GM13977 (cell line): Measurements from ENCODE around the gene HES3.

Experiments
- DNase-seq: peaks from one replicate; pipeline ENCODE4 v3.0.0; 2012; ENCODE audit warnings: low spot score
- in situ Hi-C: fragments of 300-500 bp; cut with MboI; formaldehyde crosslinking; loops from one replicate; pipeline ENCODE4 v1.12.0; 2022; ENCODE audit warnings: low sequenced_read_pairs, low pct_unique_long_range_greater_than_20kb, mixed read lengths, inconsistent platforms; ENCODE audit not compliant: unreplicated experiment
- TF ChIP-seq, protein P1 (sequence below): IDR thresholded peaks from 2 replicates; pipeline ENCODE4 v1.5.1; 2012; ENCODE audit warnings: mild to moderate bottlenecking, control low read depth; ENCODE audit not compliant: insufficient read depth; ENCODE audit errors: extremely low read depth, missing control alignments

The HES3 gene

DNA sequence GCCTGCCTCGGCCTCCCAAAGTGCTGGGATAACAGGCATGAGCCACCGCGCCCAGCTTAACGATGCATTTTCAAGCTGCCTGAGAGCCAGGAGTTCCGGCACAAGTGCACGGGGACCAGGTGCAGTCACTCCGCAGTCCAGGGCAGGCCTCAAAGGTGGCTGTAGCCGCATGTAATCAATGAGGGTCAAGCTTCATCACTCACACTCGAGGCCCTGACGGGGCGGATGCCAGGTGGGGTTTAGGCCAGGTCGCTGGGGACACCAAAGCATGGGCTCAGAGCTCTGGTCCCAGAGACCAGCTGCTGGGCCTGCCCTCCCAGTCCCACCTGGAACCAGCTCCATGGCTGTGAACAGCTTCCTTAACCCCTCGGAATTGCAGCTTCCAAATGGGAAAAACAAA lies 43.0 kb downstream of the HES3 start:
- in situ Hi-C loops = no loop called here
- no peak for DNase-seq
- TF ChIP-seq, protein P1, sequence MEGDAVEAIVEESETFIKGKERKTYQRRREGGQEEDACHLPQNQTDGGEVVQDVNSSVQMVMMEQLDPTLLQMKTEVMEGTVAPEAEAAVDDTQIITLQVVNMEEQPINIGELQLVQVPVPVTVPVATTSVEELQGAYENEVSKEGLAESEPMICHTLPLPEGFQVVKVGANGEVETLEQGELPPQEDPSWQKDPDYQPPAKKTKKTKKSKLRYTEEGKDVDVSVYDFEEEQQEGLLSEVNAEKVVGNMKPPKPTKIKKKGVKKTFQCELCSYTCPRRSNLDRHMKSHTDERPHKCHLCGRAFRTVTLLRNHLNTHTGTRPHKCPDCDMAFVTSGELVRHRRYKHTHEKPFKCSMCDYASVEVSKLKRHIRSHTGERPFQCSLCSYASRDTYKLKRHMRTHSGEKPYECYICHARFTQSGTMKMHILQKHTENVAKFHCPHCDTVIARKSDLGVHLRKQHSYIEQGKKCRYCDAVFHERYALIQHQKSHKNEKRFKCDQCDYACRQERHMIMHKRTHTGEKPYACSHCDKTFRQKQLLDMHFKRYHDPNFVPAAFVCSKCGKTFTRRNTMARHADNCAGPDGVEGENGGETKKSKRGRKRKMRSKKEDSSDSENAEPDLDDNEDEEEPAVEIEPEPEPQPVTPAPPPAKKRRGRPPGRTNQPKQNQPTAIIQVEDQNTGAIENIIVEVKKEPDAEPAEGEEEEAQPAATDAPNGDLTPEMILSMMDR = no peak

DNA sequence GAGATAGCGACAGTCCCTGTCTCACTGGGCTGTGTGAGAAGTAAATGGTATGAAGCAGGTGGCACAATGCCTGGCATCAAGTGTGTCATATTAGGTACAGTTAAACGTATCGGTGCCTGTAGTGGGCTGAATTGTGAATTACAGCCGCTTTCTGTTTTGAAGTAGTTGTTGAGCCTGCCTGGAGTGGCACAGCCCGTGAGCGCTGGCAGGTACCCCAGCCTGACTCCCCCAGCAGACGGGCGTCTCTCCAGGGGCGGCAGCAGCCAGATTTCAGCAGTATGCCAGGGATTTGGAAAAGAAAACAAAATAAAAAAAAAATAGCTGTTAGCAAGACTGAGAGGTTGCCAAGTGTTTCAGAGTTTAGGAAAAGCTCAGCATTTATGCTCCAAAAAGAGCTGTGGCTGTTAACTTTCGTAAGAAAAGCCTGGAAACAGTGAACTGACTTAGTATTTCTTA lies 43.5 kb downstream of the HES3 start:
- DNase-seq = no peak
- TF ChIP-seq, protein P1 = no peak
- in situ Hi-C loops = no loop called here

DNA sequence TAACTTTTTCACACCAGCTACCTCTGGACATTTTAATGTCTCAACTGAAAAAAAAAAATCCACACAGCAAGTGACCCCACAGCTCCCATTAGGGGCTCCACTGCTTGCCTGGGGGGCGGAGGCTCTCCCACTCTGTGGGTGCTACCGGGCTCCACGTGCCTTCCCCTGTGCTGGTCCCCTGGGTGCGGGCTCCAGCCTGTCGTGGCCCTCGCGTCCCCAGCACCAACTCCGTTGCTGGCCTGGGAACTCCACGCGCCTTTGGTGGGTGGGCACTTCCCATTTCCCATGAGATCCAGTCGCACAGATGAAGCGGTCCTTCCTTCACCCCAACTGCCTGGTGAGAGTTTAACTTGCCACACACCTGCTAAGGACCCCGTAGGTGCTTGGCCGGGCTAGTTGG lies 44.0 kb downstream of the HES3 start:
- TF ChIP-seq, protein P1 = no peak
- in situ Hi-C loops = no loop called here
- DNase-seq = no peak

DNA sequence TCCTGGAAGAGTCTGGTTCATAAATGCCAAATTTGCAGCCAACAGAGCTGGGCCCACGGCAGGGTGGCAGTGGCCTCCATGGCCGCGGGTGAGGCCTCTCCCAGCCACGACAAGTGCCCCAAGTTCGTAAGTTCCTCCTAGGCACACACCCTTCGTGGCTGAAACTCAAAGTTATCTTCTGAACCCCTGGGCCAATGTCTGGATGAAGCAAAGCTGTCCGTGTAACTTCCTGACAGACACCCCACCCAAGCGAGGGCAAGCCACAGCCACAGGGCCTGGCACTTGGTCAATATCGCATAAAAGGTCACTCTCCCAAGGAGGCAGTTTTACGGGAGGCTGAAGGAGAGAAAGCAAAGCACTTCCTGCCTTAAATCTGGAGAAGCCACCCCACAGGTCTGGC lies 44.7 kb downstream of the HES3 start:
- TF ChIP-seq, protein P1 = no peak
- no peak for DNase-seq
- in situ Hi-C loops = no loop called here

DNA sequence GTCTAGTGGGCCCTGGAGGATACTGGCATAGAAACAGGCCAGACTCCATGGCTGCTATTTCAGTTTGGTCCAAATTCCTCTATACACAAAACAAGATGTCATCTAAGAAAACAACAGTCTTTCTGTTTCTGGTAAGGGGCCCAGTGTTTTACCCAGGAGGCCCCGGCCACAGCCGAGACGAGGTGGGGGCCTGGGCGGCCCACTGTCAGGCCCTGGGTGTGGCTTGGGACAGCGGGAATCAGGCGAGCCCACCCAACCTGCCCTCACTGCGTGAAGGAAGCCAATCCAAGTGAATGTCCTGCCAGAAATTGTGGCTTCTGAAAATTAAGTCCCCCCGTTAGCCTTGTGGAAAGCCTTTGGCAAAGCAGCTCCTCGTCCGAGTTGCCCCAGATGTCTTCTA lies 48.1 kb downstream of the HES3 start:
- TF ChIP-seq, protein P1 = no peak
- in situ Hi-C loops = no loop called here
- no peak for DNase-seq

DNA sequence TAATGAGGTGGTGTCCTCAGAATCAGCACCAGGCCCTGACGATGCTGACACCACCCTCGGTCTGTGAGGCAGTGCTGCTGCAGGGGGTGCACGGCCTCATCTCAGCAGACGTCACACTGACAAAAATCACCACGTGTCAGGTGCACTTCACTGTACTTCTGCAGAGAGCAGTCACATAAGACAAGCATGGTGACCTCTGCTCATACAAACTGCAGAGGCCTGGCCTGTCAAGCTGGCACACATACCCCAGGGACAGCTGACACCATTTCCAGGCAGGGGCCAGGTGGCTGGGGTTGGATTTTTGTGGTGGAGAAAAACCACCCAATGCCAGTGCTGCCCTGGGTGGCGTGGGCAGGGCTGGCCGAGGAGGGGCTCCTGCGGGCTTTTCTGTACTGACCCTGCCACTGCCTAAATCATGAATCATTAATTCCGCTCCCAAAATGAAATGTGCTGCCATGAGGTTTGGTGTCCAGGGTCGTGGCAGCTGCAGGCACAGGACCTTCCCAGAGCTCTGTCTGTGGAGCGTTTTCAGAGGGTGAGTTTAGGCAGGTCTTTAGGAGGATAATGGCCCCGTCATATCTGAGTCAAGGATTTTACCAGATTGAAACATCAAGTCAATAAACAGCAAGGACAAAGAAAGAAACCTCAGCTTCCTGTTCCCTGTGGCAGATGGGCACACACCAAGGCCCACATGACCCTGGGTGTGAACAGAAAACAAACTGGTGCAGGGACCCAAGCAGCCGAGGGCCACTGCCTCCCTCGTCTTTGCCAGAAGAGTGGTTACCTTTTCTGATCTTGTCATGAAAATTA lies 50.3 kb downstream of the HES3 start:
- in situ Hi-C loops = no loop called here
- TF ChIP-seq, protein P1 = no peak
- no peak for DNase-seq
